GM18861 (cell line): ENCODE data around the gene TRMT11.

Experiments
- ATAC-seq: cut with Tn5 transposase; IDR thresholded peaks from one replicate; pipeline ENCODE4 v1.9.1; 2021; ENCODE audit not compliant: unreplicated experiment

Gene TRMT11

GRCh38 chr6:126072172-126072571 is 85.8 kb downstream of the TRMT11 start:
- no peak for ATAC-seq

- ATAC-seq: no peak
Measured at GRCh38 chr6:126072834-126073233, 86.5 kb downstream of the TRMT11 start.

- ATAC-seq: no peak
Measured at GRCh38 chr6:126075335-126076071, 89.2 kb downstream of the TRMT11 start.

- no peak for ATAC-seq
Measured at GRCh38 chr6:126076992-126077664, 90.8 kb downstream of the TRMT11 start.

- ATAC-seq: no peak
Measured at GRCh38 chr6:126077810-126078776, 91.8 kb downstream of the TRMT11 start.

GRCh38 chr6:126083875-126084274 is 97.5 kb downstream of the TRMT11 start:
- no peak for ATAC-seq

- ATAC-seq: peak; percentile 89
Measured at GRCh38 chr6:126086560-126086959, 100.2 kb downstream of the TRMT11 start.
